HCT116 (cell line): ENCODE measurements around the gene DCAF8L2. TPM values are rescaled to one million over a fixed set of nuclear protein-coding genes. Genes with fewer than 3 reads are reported as not detected.

Experiments used
- ATAC-seq: fragments of 200-7000 bp; cut with Tn5 transposase; 2 replicates; pipeline ENCODE4 v1.9.1; 2020; ENCODE audit warnings: mild to moderate bottlenecking, moderate library complexity
- BruUV-seq: library from RNA; stranded (reverse); fragments of 400-500 nt; replicated peaks from 2 replicates; lab custom pipeline; 2021; lab: Mats Ljungman, UMichigan
- CTCF ChIA-PET: fragments of 300-600 bp; sonication (Branson Sonifier 250); formaldehyde crosslinking; loops from one replicate; lab custom pipeline; 2021; ENCODE audit warnings: antibody characterized with exemption; lab: Charles Lee
- POLR2A ChIA-PET: fragments of 300-600, 350-600 bp; sonication (Branson Sonifier 250); formaldehyde crosslinking; loops from one replicate; lab custom pipeline; 2021; ENCODE audit warnings: antibody characterized with exemption; lab: Charles Lee
- RAD21 ChIA-PET, 2 experiments: fragments of 300-600 bp; sonication (Branson Sonifier 250); formaldehyde crosslinking; loops; one replicate each; lab custom pipeline; 2023; ENCODE audit warnings: low total read pairs in 2 of 2; ENCODE audit not compliant: uncharacterized antibody in 2 of 2, unreplicated experiment in 2 of 2, low non-redundant PET in 1 of 2; lab: Charles Lee
- DNase-seq: peaks from one replicate; pipeline ENCODE4 v3.0.0-alpha.2; 2010; ENCODE audit warnings: low read depth, low spot score
- H2AFZ ChIP-seq: fragments of 200-600 bp; shearing (Covaris generic), sonication (generic); 2 replicates; pipeline ENCODE4 v1.6.1; 2017; ENCODE audit warnings: low read depth, mixed run types, mixed read lengths, antibody characterized with exemption, low read length; ENCODE audit not compliant: poor library complexity, severe bottlenecking
- H3K27ac ChIP-seq: 2 replicates; pipeline ENCODE4 v1.5.1; 2012; ENCODE audit warnings: low read depth, low read length
- H3K27me3 ChIP-seq: fragments of 200-600 bp; sonication (generic); 2 replicates; pipeline ENCODE4 v1.6.1; 2016; ENCODE audit warnings: mixed run types, low read length, mixed read lengths; ENCODE audit not compliant: insufficient read depth
- H3K36me3 ChIP-seq, 2 experiments: fragments of 200-500 bp in 1 of 2; fragments of 200-600 bp in 1 of 2; sonication (Bioruptor generic) in 1 of 2; sonication (generic) in 1 of 2; 2 replicates each; pipeline versions ENCODE4 v1.5.1 to v1.6.1; 2014 to 2016; ENCODE audit warnings: low read length in 2 of 2, inconsistent platforms in 1 of 2, mixed read lengths in 1 of 2, mixed run types in 1 of 2; ENCODE audit not compliant: insufficient read depth in 2 of 2, control insufficient read depth in 1 of 2
- H3K4me1 ChIP-seq, 2 experiments: fragments of 200-600 bp in 1 of 2; sonication (generic) in 1 of 2; 2 replicates each; pipeline versions ENCODE4 v1.5.1 to v1.6.1; 2012 to 2017; ENCODE audit warnings: low read length in 2 of 2, inconsistent platforms in 1 of 2, mild to moderate bottlenecking in 1 of 2, mixed read lengths in 1 of 2, mixed run types in 1 of 2, moderate library complexity in 1 of 2; ENCODE audit not compliant: insufficient read depth in 2 of 2, control insufficient read depth in 1 of 2
- H3K4me2 ChIP-seq: fragments of 200-600 bp; sonication (generic); 2 replicates; pipeline ENCODE4 v1.6.1; 2017; ENCODE audit warnings: mixed run types, low read length, mixed read lengths
- H3K4me3 ChIP-seq, 2 experiments: fragments of 200-600 bp in 1 of 2; sonication (generic) in 1 of 2; replicated peaks in 1 of 2; 2 replicates each; pipeline ENCODE4 v1.5.1; 2011 to 2016; ENCODE audit warnings: low read length in 2 of 2, control low read depth in 1 of 2, low read depth in 1 of 2, mild to moderate bottlenecking in 1 of 2, mixed read lengths in 1 of 2, mixed run types in 1 of 2
- H3K79me2 ChIP-seq: fragments of 200-600 bp; sonication (generic); 2 replicates; pipeline ENCODE4 v1.6.1; 2017; ENCODE audit warnings: mild to moderate bottlenecking, mixed run types, low read length, moderate library complexity, mixed read lengths; ENCODE audit not compliant: insufficient read depth
- H3K9ac ChIP-seq: fragments of 200-600 bp; sonication (generic); 2 replicates; pipeline ENCODE4 v1.6.1; 2016; ENCODE audit warnings: low read length, mixed read lengths
- H3K9me2 ChIP-seq: fragments of 200-600 bp; sonication (generic), shearing (Covaris generic); 2 replicates; pipeline ENCODE4 v1.6.1; 2017; ENCODE audit warnings: mixed run types, mild to moderate bottlenecking, moderate library complexity; ENCODE audit not compliant: insufficient read depth
- H3K9me3 ChIP-seq, 2 experiments: fragments of 200-500 bp in 1 of 2; fragments of 200-600 bp in 1 of 2; sonication (Bioruptor generic) in 1 of 2; sonication (generic) in 1 of 2; 2 replicates each; pipeline ENCODE4 v1.6.1; 2014 to 2017; ENCODE audit warnings: low read length in 2 of 2, mixed read lengths in 2 of 2, inconsistent platforms in 1 of 2, low read depth in 1 of 2, mild to moderate bottlenecking in 1 of 2, mixed run types in 1 of 2, moderate library complexity in 1 of 2; ENCODE audit not compliant: control insufficient read depth in 1 of 2, insufficient read depth in 1 of 2
- H4K20me1 ChIP-seq: fragments of 200-600 bp; sonication (generic), shearing (Covaris generic); 2 replicates; pipeline ENCODE4 v1.6.1; 2017; ENCODE audit warnings: mixed run types, mild to moderate bottlenecking, moderate library complexity; ENCODE audit not compliant: insufficient read depth
- ATF3 ChIP-seq: IDR thresholded peaks from 2 replicates; pipeline ENCODE4 v1.6.1; 2012
- CBX3 ChIP-seq: IDR thresholded peaks from 2 replicates; pipeline ENCODE4 v1.6.1; 2012; ENCODE audit warnings: low read depth
- ELF1 ChIP-seq: IDR thresholded peaks from 2 replicates; pipeline ENCODE4 v1.6.1; 2012; ENCODE audit warnings: low read depth, borderline replicate concordance
- MAX ChIP-seq: IDR thresholded peaks from 2 replicates; pipeline ENCODE4 v1.6.1; 2012
- POLR2A ChIP-seq: IDR thresholded peaks from 2 replicates; pipeline ENCODE4 v1.7.0; 2011; ENCODE audit warnings: borderline replicate concordance; ENCODE audit not compliant: insufficient read depth, insufficient read length; ENCODE audit errors: extremely low read depth
- POLR2AphosphoS5 ChIP-seq: IDR thresholded peaks from 2 replicates; pipeline ENCODE4 v1.6.1; 2011; ENCODE audit warnings: mild to moderate bottlenecking, low read depth, low read length, moderate library complexity
- RAD21 ChIP-seq: IDR thresholded peaks from 2 replicates; pipeline ENCODE4 v1.6.1; 2012; ENCODE audit warnings: low read depth, mild to moderate bottlenecking
- SIN3A ChIP-seq: IDR thresholded peaks from 2 replicates; pipeline ENCODE4 v1.6.1; 2012; ENCODE audit warnings: low read depth
- SRF ChIP-seq: IDR thresholded peaks from 2 replicates; pipeline ENCODE4 v1.6.1; 2012; ENCODE audit warnings: low read depth
- YY1 ChIP-seq: IDR thresholded peaks from 2 replicates; pipeline ENCODE4 v1.6.1; 2011; ENCODE audit warnings: low read length, low read depth, moderate library complexity, mild to moderate bottlenecking; ENCODE audit not compliant: insufficient replicate concordance; ENCODE audit errors: extremely low read depth
- ZFX ChIP-seq: fragments of 450-650 bp; IDR thresholded peaks from 2 replicates; pipeline ENCODE4 v1.6.1; 2017
- intact Hi-C: fragments of 100-400 bp; cut with micrococcal nuclease; formaldehyde crosslinking; loops from 2 replicates; pipeline ENCODE4 v1.10.0; 2022
- total RNA-seq: library from RNA; stranded (reverse); gene quantifications from one replicate; pipeline ENCODE4 v1.2.1, GENCODE V29; 2021; ENCODE audit not compliant: unreplicated experiment

Gene DCAF8L2
- total RNA-seq, 1 experiment from 2014 or later = not detected

- CTCF ChIA-PET = no interaction called here
- Histone ChIP-seq H3K4me2 (no peak overlapping the region), H3K9me3 (no peaks in the 10 kb centered on the region), H3K79me2 (no peaks in the 10 kb centered on the region), H4K20me1 (no peaks in the 10 kb centered on the region), H3K4me3 (no peak overlapping the region), H3K9me2 (no peaks in the 10 kb centered on the region), H3K9ac (no peak overlapping the region), H2AFZ (no peak overlapping the region), H3K27me3 (no peaks in the 10 kb centered on the region), H3K4me1 (no peaks in the 10 kb centered on the region), H3K27ac (no peak overlapping the region), H3K36me3 (no peaks in the 10 kb centered on the region)
- no TSS peak for BruUV-seq
- POLR2A ChIA-PET = no interaction called here
- RAD21 ChIA-PET = no interaction called here
- ATAC-seq (0 out of 2 replicates have a peak, but pooled peaks have one; percentile 40), DNase-seq (no peak)
- intact Hi-C loops = no loop called here
- TF ChIP-seq SIN3A = no peak
Measured at GRCh38 chrX:27591938-27592337, 1.8 kb downstream of the DCAF8L2 start.

- Histone ChIP-seq H3K9me2 (no peaks in the 10 kb centered on the region), H3K27ac (no peak overlapping the region), H3K4me1 (no peaks in the 10 kb centered on the region), H3K79me2 (no peaks in the 10 kb centered on the region), H3K4me2 (no peak overlapping the region), H3K36me3 (no peaks in the 10 kb centered on the region), H3K4me3 (no peak overlapping the region), H3K27me3 (no peaks in the 10 kb centered on the region)
- CTCF ChIA-PET = no interaction called here
- no peak for ATAC-seq
- RAD21 ChIA-PET = no interaction called here
- intact Hi-C loops = no loop called here
- TF ChIP-seq ELF1 (no peak), CBX3 (no peak), RAD21 (no peak), MAX (no peak), SRF (no peak), ZFX (no peak), POLR2AphosphoS5 (no peak), ATF3 (no peak), POLR2A (no peak), YY1 (no peak)
- TF ChIP-seq, all 23 proteins: peak for 0
- POLR2A ChIA-PET = no interaction called here
- Histone ChIP-seq H4K20me1 (no peaks in the 10 kb centered on the region), H3K9me3 (no peaks in the 10 kb centered on the region), H3K9ac (no peak overlapping the region), H2AFZ (no peak overlapping the region)
- no peak for DNase-seq
- BruUV-seq = no TSS peak
Measured at GRCh38 chrX:27597508-27597907, 7.4 kb downstream of the DCAF8L2 start.
